Left ventricle myocardium inferior (tissue), 1 donor: ENCODE measurements around the gene KLHL13. TPM values are rescaled to one million over a fixed set of nuclear protein-coding genes. Genes with fewer than 3 reads are reported as not detected.

ENCODE experiments used
- DNase-seq: peaks from one replicate; pipeline ENCODE4 v3.0.0-alpha.2; 2020
- H3K27ac ChIP-seq: fragments of 200-600 bp; replicated peaks from 2 replicates; pipeline ENCODE4 v1.8.0; 2021
- H3K27me3 ChIP-seq: fragments of 200-600 bp; 2 replicates; pipeline ENCODE4 v1.8.0; 2021; ENCODE audit warnings: low read depth
- H3K36me3 ChIP-seq: fragments of 200-600 bp; 2 replicates; pipeline ENCODE4 v1.8.0; 2021
- H3K4me1 ChIP-seq: fragments of 200-600 bp; 2 replicates; pipeline ENCODE4 v1.8.0; 2021
- H3K4me3 ChIP-seq: fragments of 200-600 bp; 2 replicates; pipeline ENCODE4 v1.8.0; 2021; ENCODE audit warnings: mild to moderate bottlenecking, moderate library complexity
- H3K9me3 ChIP-seq: fragments of 200-600 bp; replicated peaks from 2 replicates; pipeline ENCODE4 v1.8.0; 2021
- intact Hi-C: fragments of 100-400 bp; cut with micrococcal nuclease; formaldehyde crosslinking; loops from one replicate; pipeline ENCODE4 v1.11.0; 2022
- total RNA-seq: library from RNA; stranded (reverse); fragmentation: NEBNext Ultra II Directional; extraction: Animal tissue kit (Norgen Biotek cat#: 25700); gene quantifications from one replicate; pipeline ENCODE4 v1.2.1, GENCODE V29; 2021
- TF ChIP-seq, protein P1 (sequence below): fragments of 200-600 bp; IDR thresholded peaks from 2 replicates; pipeline ENCODE4 v1.8.0; 2021; ENCODE audit warnings: antibody characterized with exemption, mild to moderate bottlenecking, borderline replicate concordance
- donor health status: DM: no; HTN: yes; CAD: no; lungs with severe emphysema.

The KLHL13 gene
- total RNA-seq, 1 donor from 2014 or later = 11.4 TPM

DNA sequence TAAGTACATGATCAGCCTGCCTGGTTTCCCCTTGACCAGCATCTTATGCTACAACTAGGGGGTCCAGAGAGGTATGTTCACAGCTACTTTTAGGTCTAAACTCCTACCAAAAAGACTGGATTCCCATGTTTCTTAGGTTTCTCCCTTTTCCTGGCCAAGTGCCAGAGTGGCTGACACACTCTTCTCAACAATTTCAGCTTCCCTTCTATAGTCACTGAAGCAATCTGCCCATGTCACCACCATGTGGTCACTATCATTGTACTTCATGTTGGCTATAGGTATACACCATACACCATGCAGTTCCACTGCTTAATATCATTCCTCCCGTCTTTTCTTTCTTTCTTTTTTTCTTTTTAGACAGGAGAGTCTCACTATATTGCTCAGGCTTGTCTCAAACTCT, 66.9 kb downstream of the KLHL13 start:
- TF ChIP-seq, protein P1, sequence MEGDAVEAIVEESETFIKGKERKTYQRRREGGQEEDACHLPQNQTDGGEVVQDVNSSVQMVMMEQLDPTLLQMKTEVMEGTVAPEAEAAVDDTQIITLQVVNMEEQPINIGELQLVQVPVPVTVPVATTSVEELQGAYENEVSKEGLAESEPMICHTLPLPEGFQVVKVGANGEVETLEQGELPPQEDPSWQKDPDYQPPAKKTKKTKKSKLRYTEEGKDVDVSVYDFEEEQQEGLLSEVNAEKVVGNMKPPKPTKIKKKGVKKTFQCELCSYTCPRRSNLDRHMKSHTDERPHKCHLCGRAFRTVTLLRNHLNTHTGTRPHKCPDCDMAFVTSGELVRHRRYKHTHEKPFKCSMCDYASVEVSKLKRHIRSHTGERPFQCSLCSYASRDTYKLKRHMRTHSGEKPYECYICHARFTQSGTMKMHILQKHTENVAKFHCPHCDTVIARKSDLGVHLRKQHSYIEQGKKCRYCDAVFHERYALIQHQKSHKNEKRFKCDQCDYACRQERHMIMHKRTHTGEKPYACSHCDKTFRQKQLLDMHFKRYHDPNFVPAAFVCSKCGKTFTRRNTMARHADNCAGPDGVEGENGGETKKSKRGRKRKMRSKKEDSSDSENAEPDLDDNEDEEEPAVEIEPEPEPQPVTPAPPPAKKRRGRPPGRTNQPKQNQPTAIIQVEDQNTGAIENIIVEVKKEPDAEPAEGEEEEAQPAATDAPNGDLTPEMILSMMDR = no peak
- H3K9me3 ChIP-seq = peaks cover 9% of the 10 kb centered on the region
- H3K4me1 ChIP-seq = no peaks in the 10 kb centered on the region
- intact Hi-C loops = no loop called here
- H3K27ac ChIP-seq = no peak overlapping the region
- H3K36me3 ChIP-seq = no peaks in the 10 kb centered on the region
- DNase-seq = no peak
- no peaks in the 10 kb centered on the region for H3K27me3 ChIP-seq
- H3K4me3 ChIP-seq = no peak overlapping the region

DNA sequence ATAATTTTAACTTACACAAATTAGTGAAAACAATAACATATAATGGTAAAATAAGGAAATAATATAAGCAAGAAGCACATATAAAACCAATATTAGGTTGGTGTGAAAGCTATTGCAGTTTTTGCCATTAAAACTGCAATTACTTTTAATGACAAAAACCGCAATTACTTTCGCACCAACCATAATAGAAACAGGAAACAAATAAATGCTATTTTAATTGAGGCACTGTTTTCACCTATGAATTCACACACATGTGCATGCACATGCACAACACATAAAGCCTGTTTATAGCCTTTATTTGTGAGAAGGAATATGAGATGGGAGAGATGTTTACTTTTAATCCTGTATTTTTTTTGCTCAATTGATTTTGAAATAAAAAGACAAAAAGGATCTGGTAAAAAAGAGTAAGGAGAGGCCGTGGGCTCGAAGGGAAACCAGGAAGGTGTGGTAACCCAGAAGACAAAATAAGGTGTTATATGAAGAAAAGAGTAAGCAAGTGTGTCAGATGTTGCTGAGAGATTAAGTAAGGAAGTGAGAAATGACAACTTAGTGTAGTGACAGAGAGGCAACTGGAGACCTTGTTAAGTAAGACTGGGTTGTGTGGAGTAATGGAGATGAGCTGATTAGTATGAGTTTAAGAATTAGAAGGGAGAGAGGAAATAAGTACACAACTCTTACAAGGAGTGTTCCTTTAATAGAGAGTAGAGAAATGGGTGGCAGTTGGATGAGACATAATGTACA, 69.0 kb downstream of the KLHL13 start:
- TF ChIP-seq, protein P1 = no peak
- no peaks in the 10 kb centered on the region for H3K4me1 ChIP-seq
- H3K27me3 ChIP-seq = no peaks in the 10 kb centered on the region
- no peak overlapping the region for H3K4me3 ChIP-seq
- no peak for DNase-seq
- intact Hi-C loops = no loop called here
- H3K36me3 ChIP-seq = no peaks in the 10 kb centered on the region
- H3K27ac ChIP-seq = no peak overlapping the region
- peaks cover 28% of the 10 kb centered on the region for H3K9me3 ChIP-seq

DNA sequence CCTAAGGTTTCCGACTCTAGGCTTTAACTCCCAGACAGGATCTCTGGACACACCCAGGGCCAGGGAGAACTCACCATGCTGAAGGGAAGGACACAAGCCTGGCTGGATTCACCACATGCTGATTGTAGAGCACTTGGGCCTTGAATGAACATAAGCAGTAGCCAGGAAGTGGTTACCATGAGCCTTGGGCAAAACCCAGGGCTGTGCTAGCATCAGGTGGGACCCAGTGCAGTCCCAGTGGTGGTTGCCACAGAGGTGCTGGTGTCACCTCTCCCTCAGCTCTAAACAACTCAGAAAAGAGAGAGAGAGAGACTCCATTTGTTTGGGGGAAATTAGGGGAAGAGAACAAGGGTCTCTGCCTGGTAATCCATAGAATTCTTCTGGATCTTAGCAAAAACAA, 77.0 kb downstream of the KLHL13 start:
- Histone ChIP-seq H3K36me3 (no peaks in the 10 kb centered on the region), H3K4me1 (no peaks in the 10 kb centered on the region), H3K27ac (no peak overlapping the region), H3K9me3 (peaks cover 18% of the 10 kb centered on the region), H3K27me3 (no peaks in the 10 kb centered on the region), H3K4me3 (no peak overlapping the region)
- TF ChIP-seq, protein P1 = no peak
- intact Hi-C loops = no loop called here
- no peak for DNase-seq

DNA sequence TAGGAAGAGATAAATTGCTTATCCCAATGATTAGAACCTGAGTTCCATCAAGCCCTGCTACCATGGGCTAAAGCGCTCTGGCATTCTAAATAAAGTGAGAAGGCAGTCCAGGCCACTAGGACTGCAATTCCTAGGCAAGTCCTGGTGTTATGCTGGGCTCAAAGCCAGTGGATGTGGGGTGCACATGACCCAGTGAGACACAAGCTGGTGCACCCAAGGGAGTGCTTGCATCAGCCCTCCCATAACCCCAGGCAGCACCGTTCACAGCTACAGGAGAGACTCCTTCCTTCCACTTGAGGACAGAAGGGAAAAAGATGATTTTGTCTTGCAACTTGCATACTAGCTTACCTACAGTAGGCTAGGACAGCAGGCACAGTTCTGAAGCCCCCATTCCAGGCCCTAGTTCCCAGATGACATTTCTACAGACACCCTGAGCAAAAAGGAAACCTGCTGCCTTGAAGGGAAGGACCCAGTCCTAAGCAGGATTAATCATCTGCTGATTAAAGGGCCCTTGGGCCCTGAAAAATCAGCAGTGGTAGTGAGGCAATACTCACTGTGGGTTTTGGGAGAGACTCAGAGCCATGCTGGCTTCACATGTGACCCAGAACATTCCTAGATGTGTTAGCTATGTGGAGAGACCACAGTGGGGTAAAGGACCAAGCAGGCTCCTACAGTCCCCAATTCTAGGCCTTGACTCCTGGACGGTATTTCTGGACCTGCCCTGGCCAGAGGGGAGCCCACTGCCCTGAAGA, 77.8 kb downstream of the KLHL13 start:
- Histone ChIP-seq H3K27me3 (no peaks in the 10 kb centered on the region), H3K27ac (no peak overlapping the region), H3K36me3 (no peaks in the 10 kb centered on the region), H3K9me3 (peaks cover 10% of the 10 kb centered on the region), H3K4me3 (no peak overlapping the region), H3K4me1 (no peaks in the 10 kb centered on the region)
- intact Hi-C loops = no loop called here
- DNase-seq = no peak
- TF ChIP-seq, protein P1 = no peak

DNA sequence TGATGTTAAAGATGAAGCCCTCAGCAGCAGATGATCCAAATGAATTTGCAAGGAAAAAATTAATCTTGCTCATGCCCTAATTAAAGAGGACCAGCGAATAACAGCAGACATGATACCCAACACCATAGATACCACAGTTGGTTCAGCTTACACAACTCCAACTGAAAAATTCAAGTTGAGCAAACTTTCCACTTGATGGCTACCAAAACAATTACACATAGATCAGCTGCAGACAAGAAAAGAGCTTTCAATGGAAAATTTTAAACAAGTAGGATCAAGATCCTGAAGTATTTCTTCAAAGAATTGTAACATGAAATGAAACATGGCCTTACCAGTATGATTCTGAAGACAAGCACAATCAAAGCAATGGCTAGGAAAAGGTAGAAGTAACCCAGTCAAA, 90.0 kb downstream of the KLHL13 start:
- Histone ChIP-seq H3K27ac (no peak overlapping the region), H3K36me3 (no peaks in the 10 kb centered on the region), H3K4me1 (no peaks in the 10 kb centered on the region), H3K4me3 (no peak overlapping the region), H3K9me3 (no peaks in the 10 kb centered on the region), H3K27me3 (no peaks in the 10 kb centered on the region)
- no peak for DNase-seq
- TF ChIP-seq, protein P1 = no peak
- intact Hi-C loops = no loop called here
